Measurements from ENCODE around the gene DSTN.

- TF ChIP-seq, protein P1, sequence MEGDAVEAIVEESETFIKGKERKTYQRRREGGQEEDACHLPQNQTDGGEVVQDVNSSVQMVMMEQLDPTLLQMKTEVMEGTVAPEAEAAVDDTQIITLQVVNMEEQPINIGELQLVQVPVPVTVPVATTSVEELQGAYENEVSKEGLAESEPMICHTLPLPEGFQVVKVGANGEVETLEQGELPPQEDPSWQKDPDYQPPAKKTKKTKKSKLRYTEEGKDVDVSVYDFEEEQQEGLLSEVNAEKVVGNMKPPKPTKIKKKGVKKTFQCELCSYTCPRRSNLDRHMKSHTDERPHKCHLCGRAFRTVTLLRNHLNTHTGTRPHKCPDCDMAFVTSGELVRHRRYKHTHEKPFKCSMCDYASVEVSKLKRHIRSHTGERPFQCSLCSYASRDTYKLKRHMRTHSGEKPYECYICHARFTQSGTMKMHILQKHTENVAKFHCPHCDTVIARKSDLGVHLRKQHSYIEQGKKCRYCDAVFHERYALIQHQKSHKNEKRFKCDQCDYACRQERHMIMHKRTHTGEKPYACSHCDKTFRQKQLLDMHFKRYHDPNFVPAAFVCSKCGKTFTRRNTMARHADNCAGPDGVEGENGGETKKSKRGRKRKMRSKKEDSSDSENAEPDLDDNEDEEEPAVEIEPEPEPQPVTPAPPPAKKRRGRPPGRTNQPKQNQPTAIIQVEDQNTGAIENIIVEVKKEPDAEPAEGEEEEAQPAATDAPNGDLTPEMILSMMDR (IDR thresholded peaks at IDR 0.05; ENCODE audit: extremely low read depth in 1 of 2, insufficient read depth in 1 of 2, low read depth in 1 of 2, low read length in 2 of 2) = no peak
- TF ChIP-seq EZH2 (IDR thresholded peaks at IDR 0.05; ENCODE audit: borderline replicate concordance, low read depth, low read length, severe bottlenecking) = no peak
- TF ChIP-seq JUN (IDR thresholded peaks at IDR 0.05; ENCODE audit: borderline replicate concordance, insufficient read depth, insufficient read length, low read depth) = no peak
Observed at GRCh38 chr20:17643531-17644188, 73.8 kb downstream of the DSTN start.

Data from endothelial cell of umbilical vein (primary cell).